GM23338 (cell line): ENCODE measurements around the gene ANKRD65.

Experiments
- CREB1 ChIP-seq: fragments of 250-450 bp; sonication (Bioruptor Pico); IDR thresholded peaks from 2 replicates; pipeline ENCODE4 v1.5.0; 2020; ENCODE audit warnings: low read depth, mild to moderate bottlenecking, moderate library complexity
- EZH2 ChIP-seq: fragments of 200-600 bp; sonication (generic); IDR thresholded peaks from one replicate; pipeline ENCODE4 v1.8.0; 2017; ENCODE audit warnings: antibody characterized with exemption, mild to moderate bottlenecking, low read depth; ENCODE audit not compliant: unreplicated experiment
- EZH2phosphoT487 ChIP-seq: fragments of 200-600 bp; sonication (generic); IDR thresholded peaks from one replicate; pipeline ENCODE4 v1.8.1; 2018; ENCODE audit warnings: antibody characterized with exemption; ENCODE audit not compliant: unreplicated experiment
- JUNB ChIP-seq: IDR thresholded peaks from one replicate; pipeline ENCODE4 v1.6.1; 2016; ENCODE audit warnings: antibody characterized with exemption; ENCODE audit not compliant: unreplicated experiment
- NANOG ChIP-seq: IDR thresholded peaks from 2 replicates; pipeline ENCODE4 v1.6.1; 2016; ENCODE audit warnings: antibody characterized with exemption, borderline replicate concordance
- POLR2AphosphoS5 ChIP-seq: IDR thresholded peaks from 2 replicates; pipeline ENCODE4 v1.6.1; 2016; ENCODE audit warnings: antibody characterized with exemption, low read depth
- STAT1 ChIP-seq: IDR thresholded peaks from one replicate; pipeline ENCODE4 v1.6.1; 2016; ENCODE audit warnings: antibody characterized with exemption; ENCODE audit not compliant: unreplicated experiment
- TF ChIP-seq, protein P1 (sequence below), 2 experiments: fragments of 200-600 bp in 1 of 2; sonication (generic) in 1 of 2; conservative IDR thresholded peaks; 2 replicates each; pipeline versions ENCODE4 v1.5.1 to v1.6.1; 2016 to 2017; ENCODE audit warnings: antibody characterized with exemption in 2 of 2, low read depth in 2 of 2, mild to moderate bottlenecking in 2 of 2, moderate library complexity in 1 of 2
- TF ChIP-seq, protein P2 (sequence below): IDR thresholded peaks from one replicate; pipeline ENCODE4 v1.6.1; 2018; ENCODE audit warnings: antibody characterized with exemption; ENCODE audit not compliant: unreplicated experiment
- TF ChIP-seq, protein P3 (sequence below): IDR thresholded peaks from 2 replicates; pipeline ENCODE4 v1.6.1; 2016; ENCODE audit warnings: antibody characterized with exemption
- TF ChIP-seq, protein P4 (sequence below): fragments of 250-450 bp; sonication (Bioruptor Pico); IDR thresholded peaks from 2 replicates; pipeline ENCODE4 v1.5.0; 2020; ENCODE audit warnings: mild to moderate bottlenecking, moderate library complexity

DNA sequence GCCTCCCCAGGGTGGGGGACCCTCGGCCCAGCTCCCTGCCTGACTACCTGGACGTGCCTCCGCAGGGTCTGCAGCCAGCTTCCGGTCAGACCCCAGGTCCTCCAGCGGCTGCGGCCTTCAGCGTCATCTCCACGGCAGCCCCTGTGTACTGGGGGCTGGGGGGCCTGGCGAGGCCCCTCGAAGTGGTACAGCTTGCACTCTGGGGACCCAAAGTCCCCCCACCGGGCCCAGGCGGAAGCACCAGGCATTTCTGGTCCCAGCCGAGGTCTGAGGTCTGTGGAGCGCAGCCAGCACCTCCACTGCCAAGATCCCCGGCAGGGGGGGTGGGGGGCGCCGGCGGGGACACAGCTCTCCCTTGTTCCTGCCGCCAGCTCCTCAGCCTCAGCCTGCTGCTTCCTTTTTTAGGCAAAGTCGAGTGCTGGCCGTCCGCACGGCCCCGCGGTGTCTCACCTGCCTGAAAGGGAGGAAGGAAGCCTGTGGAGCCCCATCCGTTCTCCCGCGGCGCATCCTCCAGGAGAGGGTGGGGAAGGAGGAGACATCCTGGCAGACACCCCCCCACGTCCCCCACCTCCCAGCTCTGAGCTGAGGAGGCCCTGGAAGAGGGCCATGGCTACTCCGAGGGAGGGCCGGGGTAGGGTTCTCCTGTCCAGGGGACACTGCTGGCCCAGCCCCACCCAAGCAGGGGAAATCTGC lies 13.2 kb upstream of the ANKRD65 start:
- TF ChIP-seq CREB1 (CRISPR knock-in tag) = no peak
- TF ChIP-seq, protein P1, sequence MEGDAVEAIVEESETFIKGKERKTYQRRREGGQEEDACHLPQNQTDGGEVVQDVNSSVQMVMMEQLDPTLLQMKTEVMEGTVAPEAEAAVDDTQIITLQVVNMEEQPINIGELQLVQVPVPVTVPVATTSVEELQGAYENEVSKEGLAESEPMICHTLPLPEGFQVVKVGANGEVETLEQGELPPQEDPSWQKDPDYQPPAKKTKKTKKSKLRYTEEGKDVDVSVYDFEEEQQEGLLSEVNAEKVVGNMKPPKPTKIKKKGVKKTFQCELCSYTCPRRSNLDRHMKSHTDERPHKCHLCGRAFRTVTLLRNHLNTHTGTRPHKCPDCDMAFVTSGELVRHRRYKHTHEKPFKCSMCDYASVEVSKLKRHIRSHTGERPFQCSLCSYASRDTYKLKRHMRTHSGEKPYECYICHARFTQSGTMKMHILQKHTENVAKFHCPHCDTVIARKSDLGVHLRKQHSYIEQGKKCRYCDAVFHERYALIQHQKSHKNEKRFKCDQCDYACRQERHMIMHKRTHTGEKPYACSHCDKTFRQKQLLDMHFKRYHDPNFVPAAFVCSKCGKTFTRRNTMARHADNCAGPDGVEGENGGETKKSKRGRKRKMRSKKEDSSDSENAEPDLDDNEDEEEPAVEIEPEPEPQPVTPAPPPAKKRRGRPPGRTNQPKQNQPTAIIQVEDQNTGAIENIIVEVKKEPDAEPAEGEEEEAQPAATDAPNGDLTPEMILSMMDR (conservative IDR thresholded peaks at IDR 0.05; ENCODE audit: low read depth in 2 of 2) = no peak
- TF ChIP-seq EZH2phosphoT487 = no peak
- TF ChIP-seq POLR2AphosphoS5 = no peak
- TF ChIP-seq, protein P2, sequence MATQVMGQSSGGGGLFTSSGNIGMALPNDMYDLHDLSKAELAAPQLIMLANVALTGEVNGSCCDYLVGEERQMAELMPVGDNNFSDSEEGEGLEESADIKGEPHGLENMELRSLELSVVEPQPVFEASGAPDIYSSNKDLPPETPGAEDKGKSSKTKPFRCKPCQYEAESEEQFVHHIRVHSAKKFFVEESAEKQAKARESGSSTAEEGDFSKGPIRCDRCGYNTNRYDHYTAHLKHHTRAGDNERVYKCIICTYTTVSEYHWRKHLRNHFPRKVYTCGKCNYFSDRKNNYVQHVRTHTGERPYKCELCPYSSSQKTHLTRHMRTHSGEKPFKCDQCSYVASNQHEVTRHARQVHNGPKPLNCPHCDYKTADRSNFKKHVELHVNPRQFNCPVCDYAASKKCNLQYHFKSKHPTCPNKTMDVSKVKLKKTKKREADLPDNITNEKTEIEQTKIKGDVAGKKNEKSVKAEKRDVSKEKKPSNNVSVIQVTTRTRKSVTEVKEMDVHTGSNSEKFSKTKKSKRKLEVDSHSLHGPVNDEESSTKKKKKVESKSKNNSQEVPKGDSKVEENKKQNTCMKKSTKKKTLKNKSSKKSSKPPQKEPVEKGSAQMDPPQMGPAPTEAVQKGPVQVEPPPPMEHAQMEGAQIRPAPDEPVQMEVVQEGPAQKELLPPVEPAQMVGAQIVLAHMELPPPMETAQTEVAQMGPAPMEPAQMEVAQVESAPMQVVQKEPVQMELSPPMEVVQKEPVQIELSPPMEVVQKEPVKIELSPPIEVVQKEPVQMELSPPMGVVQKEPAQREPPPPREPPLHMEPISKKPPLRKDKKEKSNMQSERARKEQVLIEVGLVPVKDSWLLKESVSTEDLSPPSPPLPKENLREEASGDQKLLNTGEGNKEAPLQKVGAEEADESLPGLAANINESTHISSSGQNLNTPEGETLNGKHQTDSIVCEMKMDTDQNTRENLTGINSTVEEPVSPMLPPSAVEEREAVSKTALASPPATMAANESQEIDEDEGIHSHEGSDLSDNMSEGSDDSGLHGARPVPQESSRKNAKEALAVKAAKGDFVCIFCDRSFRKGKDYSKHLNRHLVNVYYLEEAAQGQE = no peak
- no peak for TF ChIP-seq JUNB
- no peak for TF ChIP-seq NANOG
- TF ChIP-seq, protein P3, sequence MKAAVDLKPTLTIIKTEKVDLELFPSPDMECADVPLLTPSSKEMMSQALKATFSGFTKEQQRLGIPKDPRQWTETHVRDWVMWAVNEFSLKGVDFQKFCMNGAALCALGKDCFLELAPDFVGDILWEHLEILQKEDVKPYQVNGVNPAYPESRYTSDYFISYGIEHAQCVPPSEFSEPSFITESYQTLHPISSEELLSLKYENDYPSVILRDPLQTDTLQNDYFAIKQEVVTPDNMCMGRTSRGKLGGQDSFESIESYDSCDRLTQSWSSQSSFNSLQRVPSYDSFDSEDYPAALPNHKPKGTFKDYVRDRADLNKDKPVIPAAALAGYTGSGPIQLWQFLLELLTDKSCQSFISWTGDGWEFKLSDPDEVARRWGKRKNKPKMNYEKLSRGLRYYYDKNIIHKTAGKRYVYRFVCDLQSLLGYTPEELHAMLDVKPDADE = 0 out of 2 replicates have a peak, but pooled peaks have one; percentile 26
- no peak for TF ChIP-seq EZH2
- TF ChIP-seq, protein P4, sequence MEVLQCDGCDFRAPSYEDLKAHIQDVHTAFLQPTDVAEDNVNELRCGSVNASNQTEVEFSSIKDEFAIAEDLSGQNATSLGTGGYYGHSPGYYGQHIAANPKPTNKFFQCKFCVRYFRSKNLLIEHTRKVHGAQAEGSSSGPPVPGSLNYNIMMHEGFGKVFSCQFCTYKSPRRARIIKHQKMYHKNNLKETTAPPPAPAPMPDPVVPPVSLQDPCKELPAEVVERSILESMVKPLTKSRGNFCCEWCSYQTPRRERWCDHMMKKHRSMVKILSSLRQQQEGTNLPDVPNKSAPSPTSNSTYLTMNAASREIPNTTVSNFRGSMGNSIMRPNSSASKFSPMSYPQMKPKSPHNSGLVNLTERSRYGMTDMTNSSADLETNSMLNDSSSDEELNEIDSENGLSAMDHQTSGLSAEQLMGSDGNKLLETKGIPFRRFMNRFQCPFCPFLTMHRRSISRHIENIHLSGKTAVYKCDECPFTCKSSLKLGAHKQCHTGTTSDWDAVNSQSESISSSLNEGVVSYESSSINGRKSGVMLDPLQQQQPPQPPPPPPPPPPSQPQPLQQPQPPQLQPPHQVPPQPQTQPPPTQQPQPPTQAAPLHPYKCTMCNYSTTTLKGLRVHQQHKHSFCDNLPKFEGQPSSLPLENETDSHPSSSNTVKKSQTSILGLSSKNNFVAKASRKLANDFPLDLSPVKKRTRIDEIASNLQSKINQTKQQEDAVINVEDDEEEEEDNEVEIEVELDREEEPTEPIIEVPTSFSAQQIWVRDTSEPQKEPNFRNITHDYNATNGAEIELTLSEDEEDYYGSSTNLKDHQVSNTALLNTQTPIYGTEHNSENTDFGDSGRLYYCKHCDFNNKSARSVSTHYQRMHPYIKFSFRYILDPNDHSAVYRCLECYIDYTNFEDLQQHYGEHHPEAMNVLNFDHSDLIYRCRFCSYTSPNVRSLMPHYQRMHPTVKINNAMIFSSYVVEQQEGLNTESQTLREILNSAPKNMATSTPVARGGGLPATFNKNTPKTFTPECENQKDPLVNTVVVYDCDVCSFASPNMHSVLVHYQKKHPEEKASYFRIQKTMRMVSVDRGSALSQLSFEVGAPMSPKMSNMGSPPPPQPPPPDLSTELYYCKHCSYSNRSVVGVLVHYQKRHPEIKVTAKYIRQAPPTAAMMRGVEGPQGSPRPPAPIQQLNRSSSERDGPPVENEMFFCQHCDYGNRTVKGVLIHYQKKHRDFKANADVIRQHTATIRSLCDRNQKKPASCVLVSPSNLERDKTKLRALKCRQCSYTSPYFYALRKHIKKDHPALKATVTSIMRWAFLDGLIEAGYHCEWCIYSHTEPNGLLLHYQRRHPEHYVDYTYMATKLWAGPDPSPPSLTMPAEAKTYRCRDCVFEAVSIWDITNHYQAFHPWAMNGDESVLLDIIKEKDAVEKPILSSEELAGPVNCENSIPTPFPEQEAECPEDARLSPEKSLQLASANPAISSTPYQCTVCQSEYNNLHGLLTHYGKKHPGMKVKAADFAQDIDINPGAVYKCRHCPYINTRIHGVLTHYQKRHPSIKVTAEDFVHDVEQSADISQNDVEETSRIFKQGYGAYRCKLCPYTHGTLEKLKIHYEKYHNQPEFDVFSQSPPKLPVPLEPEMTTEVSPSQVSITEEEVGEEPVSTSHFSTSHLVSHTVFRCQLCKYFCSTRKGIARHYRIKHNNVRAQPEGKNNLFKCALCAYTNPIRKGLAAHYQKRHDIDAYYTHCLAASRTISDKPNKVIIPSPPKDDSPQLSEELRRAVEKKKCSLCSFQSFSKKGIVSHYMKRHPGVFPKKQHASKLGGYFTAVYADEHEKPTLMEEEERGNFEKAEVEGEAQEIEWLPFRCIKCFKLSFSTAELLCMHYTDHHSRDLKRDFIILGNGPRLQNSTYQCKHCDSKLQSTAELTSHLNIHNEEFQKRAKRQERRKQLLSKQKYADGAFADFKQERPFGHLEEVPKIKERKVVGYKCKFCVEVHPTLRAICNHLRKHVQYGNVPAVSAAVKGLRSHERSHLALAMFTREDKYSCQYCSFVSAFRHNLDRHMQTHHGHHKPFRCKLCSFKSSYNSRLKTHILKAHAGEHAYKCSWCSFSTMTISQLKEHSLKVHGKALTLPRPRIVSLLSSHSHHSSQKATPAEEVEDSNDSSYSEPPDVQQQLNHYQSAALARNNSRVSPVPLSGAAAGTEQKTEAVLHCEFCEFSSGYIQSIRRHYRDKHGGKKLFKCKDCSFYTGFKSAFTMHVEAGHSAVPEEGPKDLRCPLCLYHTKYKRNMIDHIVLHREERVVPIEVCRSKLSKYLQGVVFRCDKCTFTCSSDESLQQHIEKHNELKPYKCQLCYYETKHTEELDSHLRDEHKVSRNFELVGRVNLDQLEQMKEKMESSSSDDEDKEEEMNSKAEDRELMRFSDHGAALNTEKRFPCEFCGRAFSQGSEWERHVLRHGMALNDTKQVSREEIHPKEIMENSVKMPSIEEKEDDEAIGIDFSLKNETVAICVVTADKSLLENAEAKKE (CRISPR knock-in tag) = no peak
- no peak for TF ChIP-seq STAT1
